ENCODE data around the gene KANSL1.

GRCh38 chr17:46030752-46031151, 162.5 kb downstream of the KANSL1 start:
- TF ChIP-seq CTCF (IDR thresholded peaks at IDR 0.05) = no peak
- TF ChIP-seq POLR2A (IDR thresholded peaks at IDR 0.05) = no peak
- TF ChIP-seq EP300 (IDR thresholded peaks at IDR 0.05) = no peak

All from gastroesophageal sphincter (tissue), 3 donors.